Progenitor cell of endocrine pancreas (in vitro differentiated cells): ENCODE results near the gene INSIG1. TPM values are rescaled to one million over a fixed set of nuclear protein-coding genes. Genes with fewer than 3 reads are reported as not detected.

Experiments
- DNase-seq: peaks from one replicate; pipeline ENCODE4 v3.0.0; 2021; ENCODE audit warnings: low spot score; ENCODE audit not compliant: unreplicated experiment
- H3K27ac Mint-ChIP-seq: 2 replicates; pipeline ENCODE4 v1.8.0; 2021; ENCODE audit warnings: mild to moderate bottlenecking, moderate library complexity, mixed read lengths
- H3K27me3 Mint-ChIP-seq: 2 replicates; pipeline ENCODE4 v1.8.0; 2021; ENCODE audit warnings: mixed read lengths
- H3K36me3 Mint-ChIP-seq: 2 replicates; pipeline ENCODE4 v1.8.0; 2022; ENCODE audit warnings: mixed read lengths; ENCODE audit not compliant: insufficient read depth
- H3K4me1 Mint-ChIP-seq: 2 replicates; pipeline ENCODE4 v1.8.0; 2021; ENCODE audit warnings: low read depth, mixed read lengths
- H3K4me3 Mint-ChIP-seq: 2 replicates; pipeline ENCODE4 v1.8.0; 2021; ENCODE audit warnings: low read depth, mild to moderate bottlenecking, moderate library complexity, mixed read lengths
- H3K9me3 Mint-ChIP-seq: 2 replicates; pipeline ENCODE4 v1.8.0; 2021; ENCODE audit warnings: low read depth, mixed read lengths
- CTCF ChIP-seq: fragments of 200-600 bp; sonication (generic); IDR thresholded peaks from one replicate; pipeline ENCODE4 v1.5.0; 2021; ENCODE audit warnings: antibody characterized with exemption, mild to moderate bottlenecking; ENCODE audit not compliant: unreplicated experiment
- total RNA-seq: library from RNA; stranded (reverse); gene quantifications from 2 replicates; pipeline ENCODE4 v1.2.1, GENCODE V29; 2021

Gene INSIG1
- total RNA-seq, 1 donor from 2014 or later, result 31.8 TPM

- DNase-seq, result no peak
Observed at GRCh38 chr7:155340721-155341120, 43.0 kb downstream of the INSIG1 start.

DNA sequence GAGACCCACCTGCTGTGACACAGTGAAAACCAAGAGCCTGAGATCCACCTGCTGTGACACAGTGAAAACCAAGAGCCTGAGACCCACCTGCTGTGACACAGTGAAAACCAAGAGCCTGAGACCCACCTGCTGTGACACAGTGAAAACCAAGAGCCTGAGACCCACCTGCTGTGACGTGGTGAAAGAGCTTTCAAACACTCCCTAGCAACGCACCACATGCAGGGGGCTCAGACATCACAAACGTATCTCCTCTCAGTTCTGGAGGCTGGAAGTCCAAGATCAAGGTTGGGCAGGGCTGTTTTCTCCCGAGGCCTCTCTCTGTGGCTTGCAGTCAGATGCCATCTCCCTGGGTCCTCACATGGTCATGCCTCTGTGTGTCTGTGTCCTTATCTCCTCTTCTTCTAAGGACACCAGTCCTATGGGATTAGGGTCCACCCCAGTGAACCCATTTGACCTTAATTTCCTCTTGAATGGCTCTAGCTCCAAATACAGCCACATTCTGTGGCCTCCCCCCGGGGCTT lies 43.8 kb downstream of the INSIG1 start:
- TF ChIP-seq CTCF, result no peak
- H3K27me3 Mint-ChIP-seq, result peaks cover 55% of the 10 kb centered on the region
- no peaks in the 10 kb centered on the region for H3K9me3 Mint-ChIP-seq
- DNase-seq, result no peak
- H3K4me3 Mint-ChIP-seq, result no peak overlapping the region
- no peak overlapping the region for H3K27ac Mint-ChIP-seq
- H3K4me1 Mint-ChIP-seq, result peaks cover 2% of the 10 kb centered on the region
- H3K36me3 Mint-ChIP-seq, result no peaks in the 10 kb centered on the region

More at GRCh38 chr7:155340721-155341120, 43.0 kb downstream of the INSIG1 start:
- no peak overlapping the region for H3K27ac Mint-ChIP-seq
- no peak overlapping the region for H3K4me3 Mint-ChIP-seq
- H3K36me3 Mint-ChIP-seq, result no peaks in the 10 kb centered on the region
- no peaks in the 10 kb centered on the region for H3K9me3 Mint-ChIP-seq
- peaks cover 2% of the 10 kb centered on the region for H3K4me1 Mint-ChIP-seq
- peaks cover 55% of the 10 kb centered on the region for H3K27me3 Mint-ChIP-seq
- TF ChIP-seq CTCF, result no peak

- Mint-ChIP-seq H3K27me3 (peaks cover 50% of the 10 kb centered on the region), H3K4me3 (no peak overlapping the region), H3K36me3 (no peaks in the 10 kb centered on the region), H3K27ac (no peak overlapping the region), H3K4me1 (peaks cover 2% of the 10 kb centered on the region), H3K9me3 (no peaks in the 10 kb centered on the region)
- TF ChIP-seq CTCF, result no peak
- DNase-seq, result no peak
Observed at GRCh38 chr7:155342313-155342712, 44.6 kb downstream of the INSIG1 start.

DNA sequence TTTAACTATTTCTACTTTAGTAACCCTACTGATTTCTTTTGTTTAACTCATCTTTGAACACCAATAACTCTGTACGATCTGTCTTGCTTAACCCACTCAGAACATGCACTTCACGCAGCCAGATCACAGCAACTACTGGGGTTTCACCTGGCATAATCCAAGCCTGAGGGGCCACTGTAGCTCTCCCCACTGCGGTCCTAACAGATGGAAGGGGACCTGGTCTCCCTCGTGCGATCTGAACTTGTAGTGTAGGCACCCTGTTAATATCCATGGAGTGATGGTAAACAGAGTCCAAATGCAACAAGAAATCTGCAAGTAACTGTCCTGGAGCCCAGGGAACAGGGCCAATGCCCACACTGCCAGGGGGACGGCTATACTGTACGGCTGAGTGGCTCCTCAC lies 45.5 kb downstream of the INSIG1 start:
- H3K4me3 Mint-ChIP-seq, result no peak overlapping the region
- H3K27me3 Mint-ChIP-seq, result peaks cover 43% of the 10 kb centered on the region
- no peaks in the 10 kb centered on the region for H3K36me3 Mint-ChIP-seq
- peaks cover 2% of the 10 kb centered on the region for H3K4me1 Mint-ChIP-seq
- no peak for DNase-seq
- no peak overlapping the region for H3K27ac Mint-ChIP-seq
- TF ChIP-seq CTCF, result no peak
- H3K9me3 Mint-ChIP-seq, result no peaks in the 10 kb centered on the region

- TF ChIP-seq CTCF, result no peak
- H3K27ac Mint-ChIP-seq, result no peak overlapping the region
- no peaks in the 10 kb centered on the region for H3K36me3 Mint-ChIP-seq
- H3K27me3 Mint-ChIP-seq, result peaks cover 43% of the 10 kb centered on the region
- no peak for DNase-seq
- H3K4me3 Mint-ChIP-seq, result peak overlapping the region; percentile 33
- peaks cover 2% of the 10 kb centered on the region for H3K4me1 Mint-ChIP-seq
- no peaks in the 10 kb centered on the region for H3K9me3 Mint-ChIP-seq
Observed at GRCh38 chr7:155343661-155344121, 46.0 kb downstream of the INSIG1 start.
